WERI-Rb-1 (cell line): ENCODE data around the gene CKB.
A peak's percentile ranks its signal among the peaks of the same experiment; 100 is the strongest.

Source experiments
- DNase-seq: peaks from one replicate; pipeline ENCODE4 v3.0.0-alpha.2; 2020
- H3K27ac ChIP-seq: fragments of 250-450 bp; sonication (Bioruptor Pico); 2 replicates; pipeline ENCODE4 v1.5.1; 2020; ENCODE audit warnings: mild to moderate bottlenecking, moderate library complexity
- H3K27me3 ChIP-seq: fragments of 250-450 bp; sonication (Bioruptor Pico); 2 replicates; pipeline ENCODE4 v1.5.1; 2021; ENCODE audit warnings: mild to moderate bottlenecking, low read depth, moderate library complexity; ENCODE audit not compliant: insufficient read depth, severe bottlenecking
- H3K36me3 ChIP-seq: fragments of 250-450 bp; sonication (Bioruptor Pico); 2 replicates; pipeline ENCODE4 v1.5.1; 2020; ENCODE audit warnings: mild to moderate bottlenecking, moderate library complexity
- H3K4me3 ChIP-seq: 2 replicates; pipeline ENCODE4 v1.5.1; 2011; ENCODE audit warnings: low read depth, mild to moderate bottlenecking, control low read depth, low read length
- H3K9me3 ChIP-seq: fragments of 250-450 bp; sonication (Bioruptor Pico); 2 replicates; pipeline ENCODE4 v1.5.1; 2021; ENCODE audit warnings: mild to moderate bottlenecking, moderate library complexity; ENCODE audit not compliant: severe bottlenecking
- CTCF ChIP-seq: IDR thresholded peaks from 2 replicates; pipeline ENCODE4 v1.5.1; 2011; ENCODE audit warnings: low read depth, mild to moderate bottlenecking, control low read depth, inconsistent platforms, low read length

CKB gene

GRCh38 chr14:103531421-103532215, 9.0 kb upstream of the CKB start:
- Histone ChIP-seq H3K9me3 (no peaks in the 10 kb centered on the region), H3K27me3 (no peaks in the 10 kb centered on the region), H3K27ac (no peak overlapping the region), H3K36me3 (peaks cover 29% of the 10 kb centered on the region), H3K4me3 (no peak overlapping the region)
- TF ChIP-seq CTCF: no peak
- no peak for DNase-seq

- Histone ChIP-seq H3K27me3 (no peaks in the 10 kb centered on the region), H3K9me3 (no peaks in the 10 kb centered on the region), H3K4me3 (no peak overlapping the region), H3K27ac (no peak overlapping the region), H3K36me3 (peaks cover 29% of the 10 kb centered on the region)
- TF ChIP-seq CTCF: no peak
- DNase-seq: no peak
These were observed 8.2 kb upstream of the CKB start for GRCh38 chr14:103530831-103531230.

- no peak for TF ChIP-seq CTCF
- no peak overlapping the region for H3K27ac ChIP-seq
- no peaks in the 10 kb centered on the region for H3K9me3 ChIP-seq
- no peak overlapping the region for H3K4me3 ChIP-seq
- no peak for DNase-seq
- H3K36me3 ChIP-seq: peaks cover 25% of the 10 kb centered on the region
- H3K27me3 ChIP-seq: no peaks in the 10 kb centered on the region
These were observed 7.8 kb upstream of the CKB start for GRCh38 chr14:103530390-103530789.

GRCh38 chr14:103529383-103530365, 7.0 kb upstream of the CKB start:
- H3K27ac ChIP-seq: peak overlapping the region; percentile 53
- H3K9me3 ChIP-seq: no peaks in the 10 kb centered on the region
- H3K36me3 ChIP-seq: peaks cover 20% of the 10 kb centered on the region
- no peak for TF ChIP-seq CTCF
- DNase-seq: no peak
- no peaks in the 10 kb centered on the region for H3K27me3 ChIP-seq
- H3K4me3 ChIP-seq: peak overlapping the region; percentile 73

GRCh38 chr14:103528587-103529382, 6.2 kb upstream of the CKB start, which contains the start of gene TRMT61A:
TSS of gene TRMT61A (plus strand) at chr14:103529196. CDS start at chr14:103529979, 783 bp downstream.
- Histone ChIP-seq H3K9me3 (no peaks in the 10 kb centered on the region), H3K4me3 (peak within 1 kb of the TSS; percentile 73), H3K27ac (peak within 1 kb of the TSS; percentile 98), H3K36me3 (peaks cover 13% of the 10 kb centered on the region), H3K27me3 (no peaks in the 10 kb centered on the region)
- TF ChIP-seq CTCF: no peak
- DNase-seq: peak; percentile 92
